H1 (cell line): Measurements from ENCODE around the gene NFATC1. TPM values are rescaled to one million over a fixed set of nuclear protein-coding genes. Genes with fewer than 3 reads are reported as not detected.

Experiments
- CTCF ChIA-PET: fragments of 300-600 bp; sonication (Branson Sonifier 250); formaldehyde crosslinking; loops from one replicate; lab custom pipeline; 2021; ENCODE audit not compliant: partially characterized antibody; lab: Charles Lee
- POLR2A ChIA-PET: fragments of 300-600 bp; sonication (Branson Sonifier 250); formaldehyde crosslinking; loops from one replicate; lab custom pipeline; 2021; ENCODE audit warnings: inconsistent platforms; ENCODE audit not compliant: partially characterized antibody; lab: Charles Lee
- DNase-seq, 2 experiments: peaks; one replicate each; pipeline versions ENCODE4 v3.0.0 to v3.0.0-alpha.2; 2010 to 2022; ENCODE audit warnings: low spot score in 2 of 2, low read depth in 1 of 2, mixed read lengths in 1 of 2
- FAIRE-seq: peaks from 2 replicates; lab custom pipeline; 2011; peaks lifted over from hg19 to GRCh38; lab: Jason Lieb, UNC
- H2AFZ ChIP-seq: 2 replicates; pipeline ENCODE4 v1.8.1; 2012; ENCODE audit warnings: low read length, inconsistent platforms
- H2AK5ac ChIP-seq: 2 replicates; pipeline ENCODE4 v1.6.1; 2013; ENCODE audit warnings: low read depth, low read length
- H2BK120ac ChIP-seq: replicated peaks from 2 replicates; pipeline ENCODE3; 2013; ENCODE audit warnings: low read depth, low read length, inconsistent platforms
- H2BK12ac ChIP-seq: 2 replicates; pipeline ENCODE4 v1.6.1; 2013; ENCODE audit warnings: low read depth, low read length
- H2BK15ac ChIP-seq: 2 replicates; pipeline ENCODE4 v1.6.1; 2013; ENCODE audit warnings: low read length
- H2BK20ac ChIP-seq: 2 replicates; pipeline ENCODE4 v1.6.1; 2013; ENCODE audit warnings: low read length
- H2BK5ac ChIP-seq: 2 replicates; pipeline ENCODE4 v1.6.1; 2013; ENCODE audit warnings: low read depth, low read length
- H3K14ac ChIP-seq: 2 replicates; pipeline ENCODE4 v1.6.1; 2013; ENCODE audit warnings: inconsistent platforms; ENCODE audit not compliant: insufficient read length
- H3K18ac ChIP-seq: 2 replicates; pipeline ENCODE4 v1.6.1; 2013; ENCODE audit warnings: low read length; ENCODE audit errors: extremely low read depth
- H3K23ac ChIP-seq: 2 replicates; pipeline ENCODE4 v1.6.1; 2013; ENCODE audit warnings: inconsistent platforms; ENCODE audit not compliant: insufficient read length
- H3K23me2 ChIP-seq: 2 replicates; pipeline ENCODE4 v1.6.1; 2013; ENCODE audit warnings: low read depth, low read length
- H3K27ac ChIP-seq: 2 replicates; pipeline ENCODE4 v1.6.1; 2011; ENCODE audit warnings: low read depth, low read length, inconsistent platforms
- H3K27me3 ChIP-seq, 4 experiments: replicated peaks in 1 of 4; 1 replicate in 1 of 4; 2 replicates in 3 of 4; pipeline versions ENCODE4 v1.6.1 to v1.8.1; 2011 to 2013; ENCODE audit warnings: low read length in 3 of 4, mild to moderate bottlenecking in 3 of 4, inconsistent platforms in 2 of 4, mixed read lengths in 2 of 4, moderate library complexity in 1 of 4; ENCODE audit not compliant: control insufficient read depth in 3 of 4, insufficient read depth in 3 of 4; ENCODE audit errors: extremely low read depth in 1 of 4
- H3K36me3 ChIP-seq, 4 experiments: 2 replicates each; pipeline versions ENCODE4 v1.6.1 to v1.8.1; 2011 to 2013; ENCODE audit warnings: mild to moderate bottlenecking in 4 of 4, low read length in 3 of 4, moderate library complexity in 2 of 4, control low read depth in 1 of 4, inconsistent platforms in 1 of 4; ENCODE audit not compliant: insufficient read depth in 4 of 4, control insufficient read depth in 2 of 4
- H3K4ac ChIP-seq: replicated peaks from 2 replicates; pipeline ENCODE3; 2013; ENCODE audit warnings: low read length, low read depth, mixed read lengths, inconsistent platforms; ENCODE audit not compliant: insufficient read length
- H3K4me1 ChIP-seq, 4 experiments: replicated peaks in 1 of 4; 1 replicate in 1 of 4; 2 replicates in 3 of 4; pipeline versions ENCODE4 v1.6.1 to v1.8.1; 2011 to 2013; ENCODE audit warnings: low read length in 3 of 4, inconsistent platforms in 2 of 4, mixed read lengths in 1 of 4; ENCODE audit not compliant: insufficient read depth in 4 of 4, control insufficient read depth in 3 of 4
- H3K4me2 ChIP-seq, 2 experiments: 2 replicates each; pipeline versions ENCODE4 v1.6.1 to v1.8.1; 2011 to 2013; ENCODE audit warnings: low read depth in 2 of 2, low read length in 2 of 2, control low read depth in 1 of 2, inconsistent platforms in 1 of 2, mild to moderate bottlenecking in 1 of 2; ENCODE audit not compliant: insufficient read depth in 1 of 2
- H3K4me3 ChIP-seq, 4 experiments: fragments of 200-600, 300-600 bp in 1 of 4; sonication (generic), shearing (Covaris generic), sonication (Bioruptor Twin) in 1 of 4; 2 replicates each; pipeline versions ENCODE4 v1.5.1 to v1.8.1; 2011 to 2016; ENCODE audit warnings: low read length in 4 of 4, low read depth in 3 of 4, control low read depth in 2 of 4, inconsistent platforms in 2 of 4, mild to moderate bottlenecking in 2 of 4, mixed read lengths in 1 of 4, moderate library complexity in 1 of 4; ENCODE audit not compliant: insufficient read depth in 2 of 4; ENCODE audit errors: extremely low read depth in 1 of 4
- H3K56ac ChIP-seq: replicated peaks from 2 replicates; pipeline ENCODE3; 2013; ENCODE audit warnings: low read depth, mild to moderate bottlenecking, mixed read lengths, low read length, inconsistent platforms; ENCODE audit not compliant: insufficient read length
- H3K79me1 ChIP-seq: 2 replicates; pipeline ENCODE4 v1.6.1; 2013; ENCODE audit warnings: low read depth, low read length, control low read depth
- H3K79me2 ChIP-seq, 2 experiments: 2 replicates each; pipeline versions ENCODE4 v1.6.1 to v1.8.1; 2012 to 2013; ENCODE audit warnings: low read length in 2 of 2, mild to moderate bottlenecking in 2 of 2, inconsistent platforms in 1 of 2; ENCODE audit not compliant: insufficient read depth in 2 of 2, control insufficient read depth in 1 of 2
- H3K9ac ChIP-seq, 4 experiments: replicated peaks in 1 of 4; 1 replicate in 1 of 4; 2 replicates in 3 of 4; pipeline versions ENCODE4 v1.6.1 to v1.8.1; 2011 to 2013; ENCODE audit warnings: low read depth in 3 of 4, low read length in 3 of 4, control low read depth in 2 of 4, mild to moderate bottlenecking in 2 of 4, moderate library complexity in 2 of 4, inconsistent platforms in 1 of 4; ENCODE audit errors: extremely low read depth in 1 of 4
- H3K9me3 ChIP-seq, 2 experiments: 2 replicates each; pipeline versions ENCODE4 v1.6.1 to v1.8.1; 2012 to 2013; ENCODE audit warnings: mild to moderate bottlenecking in 2 of 2, moderate library complexity in 2 of 2, control low read depth in 1 of 2, inconsistent platforms in 1 of 2, low read depth in 1 of 2, low read length in 1 of 2, mixed read lengths in 1 of 2; ENCODE audit not compliant: insufficient read depth in 2 of 2
- H4K20me1 ChIP-seq, 2 experiments: replicated peaks in 1 of 2; 2 replicates each; pipeline versions ENCODE3 to v1.8.1; 2011 to 2013; ENCODE audit warnings: inconsistent platforms in 2 of 2, low read length in 2 of 2, mild to moderate bottlenecking in 1 of 2; ENCODE audit not compliant: insufficient read depth in 2 of 2, control insufficient read depth in 1 of 2
- H4K5ac ChIP-seq: 2 replicates; pipeline ENCODE4 v1.6.1; 2013; ENCODE audit warnings: low read length, low read depth, mixed read lengths, inconsistent platforms; ENCODE audit not compliant: insufficient read length
- H4K8ac ChIP-seq: 2 replicates; pipeline ENCODE4 v1.8.0; 2013; ENCODE audit warnings: mild to moderate bottlenecking, moderate library complexity, low read length, inconsistent platforms; ENCODE audit not compliant: insufficient read depth; ENCODE audit errors: extremely low read depth
- H4K91ac ChIP-seq: replicated peaks from 2 replicates; pipeline ENCODE3; 2013; ENCODE audit warnings: low read length, mixed read lengths, inconsistent platforms; ENCODE audit not compliant: insufficient read length
- CBX5 ChIP-seq: fragments of 300-800, 300-1000 bp; sonication (generic); IDR thresholded peaks from 2 replicates; pipeline ENCODE4 v1.7.1; 2016; ENCODE audit warnings: antibody characterized with exemption, low read length, low read depth
- CTBP2 ChIP-seq: IDR thresholded peaks from 2 replicates; pipeline ENCODE4 v1.7.0; 2011; ENCODE audit warnings: borderline replicate concordance, mild to moderate bottlenecking, moderate library complexity, mixed read lengths, low read length; ENCODE audit not compliant: insufficient read depth, insufficient read length
- EP300 ChIP-seq, 2 experiments: IDR thresholded peaks; 1 replicate in 1 of 2; 2 replicates in 1 of 2; pipeline ENCODE4 v1.6.1; 2011 to 2012; ENCODE audit warnings: low read depth in 2 of 2, low read length in 2 of 2, mild to moderate bottlenecking in 2 of 2, borderline replicate concordance in 1 of 2, inconsistent platforms in 1 of 2, moderate library complexity in 1 of 2
- EZH2 ChIP-seq: fragments of 200-600 bp; sonication (generic); IDR thresholded peaks from 2 replicates; pipeline ENCODE4 v1.7.1; 2012; ENCODE audit warnings: low read depth, mild to moderate bottlenecking, moderate library complexity, low read length, inconsistent platforms; ENCODE audit not compliant: severe bottlenecking
- RAD21 ChIP-seq, 2 experiments: IDR thresholded peaks in 1 of 2; conservative IDR thresholded peaks in 1 of 2; 2 replicates each; pipeline ENCODE4 v1.6.1; 2011; ENCODE audit warnings: low read depth in 2 of 2, low read length in 2 of 2, improper control_type of control experiment in 1 of 2, inconsistent platforms in 1 of 2, mild to moderate bottlenecking in 1 of 2, moderate library complexity in 1 of 2
- RFX5 ChIP-seq: IDR thresholded peaks from 2 replicates; pipeline ENCODE4 v1.6.1; 2011; ENCODE audit warnings: low read depth, low read length, improper control_type of control experiment, borderline replicate concordance
- RNF2 ChIP-seq: fragments of 200-900, 300-1000 bp; sonication (generic); IDR thresholded peaks from 2 replicates; pipeline ENCODE4 v1.7.1; 2016; ENCODE audit warnings: borderline replicate concordance, low read depth, mild to moderate bottlenecking, antibody characterized with exemption, low read length; ENCODE audit not compliant: poor library complexity, severe bottlenecking; ENCODE audit errors: missing control alignments
- SAP30 ChIP-seq: fragments of 300-600 bp; sonication (generic); IDR thresholded peaks from 2 replicates; pipeline ENCODE4 v1.7.1; 2012; ENCODE audit warnings: low read length, moderate library complexity, mild to moderate bottlenecking, inconsistent platforms; ENCODE audit not compliant: insufficient read depth, insufficient replicate concordance
- SUZ12 ChIP-seq: fragments of 200-600 bp; sonication (generic); IDR thresholded peaks from 2 replicates; pipeline ENCODE4 v1.6.1; 2012; ENCODE audit warnings: mild to moderate bottlenecking, inconsistent platforms, low read length, moderate library complexity, mixed read lengths
- ZNF274 ChIP-seq: IDR thresholded peaks from 2 replicates; pipeline ENCODE4 v1.7.0; 2012; ENCODE audit warnings: low read length, borderline replicate concordance; ENCODE audit errors: extremely low read depth
- WGBS, 2 experiments: shearing (Covaris generic) in 1 of 2; methylation state at CpG; one replicate each; pipeline versions ENCODE4 v1.1.6 to v1.1.7; 2013 to 2015; ENCODE audit warnings: low lambda C conversion rate in 2 of 2, mixed read lengths in 2 of 2, inconsistent platforms in 1 of 2, low coverage in 1 of 2, missing lambda C conversion rate in 1 of 2; ENCODE audit not compliant: insufficient replicate concordance in 2 of 2, insufficient coverage in 1 of 2, insufficient read length in 1 of 2; ENCODE audit errors: extremely low coverage in 1 of 2, missing lambda C conversion rate in 1 of 2; 5-methylcytosine and 5-hydroxymethylcytosine counted together
- polyA plus RNA-seq, 7 experiments: library from polyadenylated mRNA; depleted of rRNA in 3 of 7; stranded (reverse) in 5 of 7; unstranded in 2 of 7; fragments of >200 nt in 5 of 7; fragments of 200-250 nt in 2 of 7; gene quantifications; 1 replicate in 5 of 7; 2 replicates in 1 of 7; 4 replicates in 1 of 7; pipeline versions ENCODE4 v1.2.1 to v1.2.3, GENCODE V29; 2011 to 2013; ENCODE audit warnings: missing spikeins in 2 of 7, mixed read lengths in 2 of 7
- total RNA-seq: library from RNA; stranded (reverse); fragmentation: NEBNext Ultra II Directional; extraction: Animal tissue kit (Norgen Biotek cat#: 25700); gene quantifications from 2 replicates; pipeline ENCODE4 v1.2.1, GENCODE V29; 2021

NFATC1 gene
- total and polyA plus RNA-seq, 2 of the 8 experiments (the other 6 are each of a cell fraction or from before 2014, with no cell fraction given) = 2.0 to 6.6 TPM

- Histone ChIP-seq H3K18ac (no peak overlapping the region; the same call in 1 of the 2 replicates), H4K8ac (no peak overlapping the region), H2BK120ac (no peak overlapping the region), H3K4ac (no peak overlapping the region), H3K27me3 (peaks cover 43 to 67% (median 59%) of the 10 kb centered on the region in 4 experiments), H3K27ac (no peak overlapping the region), H2BK15ac (no peak overlapping the region), H2BK12ac (no peak overlapping the region), H2BK20ac (no peak overlapping the region), H3K14ac (no peak overlapping the region), H3K79me1 (no peaks in the 10 kb centered on the region), H4K91ac (no peak overlapping the region), H2AFZ (no peak overlapping the region), H3K9me3 (no peaks in the 10 kb centered on the region), H3K56ac (no peak overlapping the region), H4K5ac (no peak overlapping the region), H3K4me3 (peak overlapping the region in 2 of 4 experiments; percentile 3 to 60; a peak in 2 of 8 replicates), H2AK5ac (no peak overlapping the region), H3K9ac (no peak overlapping the region), H3K36me3 (no peaks in the 10 kb centered on the region; a peak in 1 of 8 replicates), H3K4me2 (peak overlapping the region; percentile 24 to 87), H2BK5ac (no peak overlapping the region), H3K23ac (no peak overlapping the region), H3K23me2 (peaks cover 5% of the 10 kb centered on the region; the same call in 1 of the 2 replicates), H3K79me2 (no peaks in the 10 kb centered on the region), H3K4me1 (peaks cover 0 to 12% (median 8%) of the 10 kb centered on the region in 4 experiments; a peak in 5 of 7 replicates), H4K20me1 (peaks cover 2 to 5% of the 10 kb centered on the region in 2 experiments)
- CTCF ChIA-PET = interaction anchor here (1.2 to 3.2 kb wide), 4 partner anchors 18 to 246 kb away, joined by 3 to 29 read pairs (median 13); no protein-coding TSS in a partner anchor
- DNase-seq (no peak), FAIRE-seq (no peak)
- 31% methylated on average over 27 of the region's 27 CpGs; no CpG with 5 or more reads in 1 of the 2 experiments for WGBS, 2 experiments
- POLR2A ChIA-PET = interaction anchor here (1.0 to 1.1 kb wide), 2 partner anchors 8 to 392 kb away, joined by 3 to 4 read pairs; no protein-coding TSS in a partner anchor
- TF ChIP-seq EP300 (IDR thresholded peaks at IDR 0.05; ENCODE audit: borderline replicate concordance in 1 of 2, low read depth in 2 of 2, low read length in 2 of 2) (no peak), SUZ12 (peak; percentile 19), RNF2 (peak; percentile 82), ZNF274 (no peak), CTBP2 (no peak), SAP30 (no peak), RAD21 (IDR thresholded peaks at IDR 0.05 in 1 of 2, conservative IDR thresholded peaks at IDR 0.05 in 1 of 2; ENCODE audit: low read depth in 2 of 2, low read length in 2 of 2) (no peak), CBX5 (no peak), RFX5 (no peak), EZH2 (peak; percentile 82)
These were observed 1.6 kb downstream of the NFATC1 start for GRCh38 chr18:79397247-79397829.
